Gastroesophageal sphincter (tissue), 4 donors: Measurements from ENCODE around the gene YAP1. TPM values are rescaled to one million over a fixed set of nuclear protein-coding genes. Genes with fewer than 3 reads are reported as not detected.

ENCODE experiments used
- ATAC-seq: fragments of 150-250 bp; one replicate; pipeline ENCODE4 v1.9.1; 2016; ENCODE audit warnings: mild to moderate bottlenecking, moderate library complexity
- H3K27ac ChIP-seq, 4 donors: fragments of 200-600 bp; sonication (generic) in 3 of 4; 1 replicate in 3 of 4; 2 replicates in 1 of 4; pipeline ENCODE4 v1.5.1; 2016 to 2019
- H3K27me3 ChIP-seq: fragments of 200-600 bp; sonication (generic); one replicate; pipeline ENCODE4 v1.5.1; 2019
- H3K36me3 ChIP-seq, 2 donors: fragments of 200-600 bp; sonication (generic); one replicate each; pipeline ENCODE4 v1.5.1; 2019; ENCODE audit warnings: control low read depth in 1 of 2
- H3K4me1 ChIP-seq, 3 donors: fragments of 200-600 bp; sonication (generic); 1 replicate in 2 of 3; 2 replicates in 1 of 3; pipeline ENCODE4 v1.5.1; 2016 to 2019; ENCODE audit warnings: control low read depth in 2 of 3
- H3K4me3 ChIP-seq, 2 donors: fragments of 200-600 bp; sonication (generic); one replicate each; pipeline ENCODE4 v1.5.1; 2019; ENCODE audit warnings: mild to moderate bottlenecking in 1 of 2, moderate library complexity in 1 of 2
- H3K9me3 ChIP-seq, 3 donors: fragments of 200-600 bp; sonication (generic); one replicate each; pipeline ENCODE4 v1.5.1; 2017 to 2019; ENCODE audit warnings: control low read depth in 2 of 3
- CTCF ChIP-seq, 4 experiments: fragments of 200-600 bp in 2 of 4; fragments of 450-650 bp in 2 of 4; sonication (generic) in 1 of 4; IDR thresholded peaks; one replicate each; pipeline ENCODE4 v1.5.1; 2017 to 2019; ENCODE audit warnings: antibody characterized with exemption in 4 of 4, mild to moderate bottlenecking in 2 of 4, moderate library complexity in 2 of 4
- EP300 ChIP-seq: sonication (generic); formaldehyde crosslinking; IDR thresholded peaks from one replicate; pipeline ENCODE4 v1.6.1; 2017; ENCODE audit warnings: antibody characterized with exemption, mild to moderate bottlenecking
- POLR2A ChIP-seq, 2 donors: fragments of 450-650 bp; IDR thresholded peaks; one replicate each; pipeline ENCODE4 v1.6.1; 2017; ENCODE audit warnings: antibody characterized with exemption in 2 of 2, mild to moderate bottlenecking in 2 of 2, moderate library complexity in 1 of 2
- POLR2AphosphoS5 ChIP-seq: sonication (generic); formaldehyde crosslinking; IDR thresholded peaks from one replicate; pipeline ENCODE4 v1.6.1; 2017; ENCODE audit warnings: antibody characterized with exemption
- WGBS, 2 donors: methylation state at CpG; one replicate each; pipeline ENCODE4 v1.1.5; 2018; ENCODE audit warnings: low coverage in 1 of 2; 5-methylcytosine and 5-hydroxymethylcytosine counted together
- total RNA-seq, 4 donors: library from RNA; depleted of rRNA; stranded (reverse); fragments of >200 nt; gene quantifications; one replicate each; pipeline ENCODE4 v1.1.0, GENCODE V29; 2016

Gene YAP1
- total RNA-seq, 4 donors from 2014 or later, result 192 to 323 (median 278) TPM

GRCh38 chr11:102216433-102217075 is 106.3 kb downstream of the YAP1 start:
- Histone ChIP-seq H3K4me1 (peaks cover 0 to 52% (median 10%) of the 10 kb centered on the region in 3 donors), H3K4me3 (no peak overlapping the region), H3K27ac (peak overlapping the region; percentile 56 to 75 (median 60)), H3K9me3 (no peaks in the 10 kb centered on the region), H3K36me3 (peaks cover 0 to 21% of the 10 kb centered on the region in 2 donors), H3K27me3 (no peaks in the 10 kb centered on the region)
- peak; percentile 80 for ATAC-seq
- TF ChIP-seq EP300 (no peak), POLR2AphosphoS5 (peak; percentile 80)
- WGBS, 2 donors, result 18 to 29% methylated on average over 2 of the region's 2 CpGs

- TF ChIP-seq POLR2A (IDR thresholded peaks at IDR 0.05) (no peak), EP300 (no peak), CTCF (IDR thresholded peaks at IDR 0.05) (no peak), POLR2AphosphoS5 (no peak)
- H3K27me3 ChIP-seq, result no peaks in the 10 kb centered on the region
Observed at GRCh38 chr11:102220728-102221467, 110.7 kb downstream of the YAP1 start.

GRCh38 chr11:102223859-102224258 is 113.6 kb downstream of the YAP1 start:
- ATAC-seq, result peak; percentile 39
- WGBS, 2 donors, result 13 to 33% methylated on average over 2 of the region's 2 CpGs
- TF ChIP-seq POLR2A (IDR thresholded peaks at IDR 0.05), result no peak
- no peak for TF ChIP-seq CTCF (IDR thresholded peaks at IDR 0.05)
- no peak for TF ChIP-seq POLR2AphosphoS5
- no peaks in the 10 kb centered on the region for H3K9me3 ChIP-seq
- peak overlapping the region in 1 of 4 donors; percentile 1 for H3K27ac ChIP-seq
- H3K36me3 ChIP-seq, result peaks cover 0 to 41% of the 10 kb centered on the region in 2 donors
- no peak overlapping the region for H3K4me3 ChIP-seq
- no peaks in the 10 kb centered on the region for H3K27me3 ChIP-seq
- peaks cover 0 to 52% (median 5%) of the 10 kb centered on the region in 3 donors for H3K4me1 ChIP-seq

More at GRCh38 chr11:102220728-102221467, 110.7 kb downstream of the YAP1 start:
- Histone ChIP-seq H3K4me1 (peaks cover 0 to 54% (median 8%) of the 10 kb centered on the region in 3 donors), H3K4me3 (no peak overlapping the region), H3K9me3 (no peaks in the 10 kb centered on the region), H3K27ac (no peak overlapping the region), H3K36me3 (peaks cover 0 to 23% of the 10 kb centered on the region in 2 donors)
- WGBS, 2 donors, result 82 to 92% methylated on average over 6 to 7 of the region's 7 CpGs
- ATAC-seq, result no peak

- H3K4me1 ChIP-seq, result peaks cover 0 to 65% (median 19%) of the 10 kb centered on the region in 3 donors
- H3K4me3 ChIP-seq, result no peak overlapping the region
- TF ChIP-seq CTCF (IDR thresholded peaks at IDR 0.05), result no peak
- TF ChIP-seq POLR2A (IDR thresholded peaks at IDR 0.05), result no peak
- no peak for TF ChIP-seq POLR2AphosphoS5
- TF ChIP-seq EP300, result no peak
- peaks cover 0 to 46% of the 10 kb centered on the region in 2 donors for H3K36me3 ChIP-seq
- no peak for ATAC-seq
- no peaks in the 10 kb centered on the region for H3K27me3 ChIP-seq
- H3K27ac ChIP-seq, result peak overlapping the region in 3 of 4 donors; percentile 18 to 28 (median 23)
- no peaks in the 10 kb centered on the region for H3K9me3 ChIP-seq
- WGBS, 2 donors, result 63 to 72% methylated on average over 2 to 4 of the region's 4 CpGs
Observed at GRCh38 chr11:102225689-102226568, 115.7 kb downstream of the YAP1 start.
